ENCODE results near the gene GNA12.
"Not testable (repeated sequence)": the region's sequence is repeated elsewhere in the genome, so short reads cannot be mapped to it uniquely, and the experiment has no call there.

The GNA12 gene

DNA sequence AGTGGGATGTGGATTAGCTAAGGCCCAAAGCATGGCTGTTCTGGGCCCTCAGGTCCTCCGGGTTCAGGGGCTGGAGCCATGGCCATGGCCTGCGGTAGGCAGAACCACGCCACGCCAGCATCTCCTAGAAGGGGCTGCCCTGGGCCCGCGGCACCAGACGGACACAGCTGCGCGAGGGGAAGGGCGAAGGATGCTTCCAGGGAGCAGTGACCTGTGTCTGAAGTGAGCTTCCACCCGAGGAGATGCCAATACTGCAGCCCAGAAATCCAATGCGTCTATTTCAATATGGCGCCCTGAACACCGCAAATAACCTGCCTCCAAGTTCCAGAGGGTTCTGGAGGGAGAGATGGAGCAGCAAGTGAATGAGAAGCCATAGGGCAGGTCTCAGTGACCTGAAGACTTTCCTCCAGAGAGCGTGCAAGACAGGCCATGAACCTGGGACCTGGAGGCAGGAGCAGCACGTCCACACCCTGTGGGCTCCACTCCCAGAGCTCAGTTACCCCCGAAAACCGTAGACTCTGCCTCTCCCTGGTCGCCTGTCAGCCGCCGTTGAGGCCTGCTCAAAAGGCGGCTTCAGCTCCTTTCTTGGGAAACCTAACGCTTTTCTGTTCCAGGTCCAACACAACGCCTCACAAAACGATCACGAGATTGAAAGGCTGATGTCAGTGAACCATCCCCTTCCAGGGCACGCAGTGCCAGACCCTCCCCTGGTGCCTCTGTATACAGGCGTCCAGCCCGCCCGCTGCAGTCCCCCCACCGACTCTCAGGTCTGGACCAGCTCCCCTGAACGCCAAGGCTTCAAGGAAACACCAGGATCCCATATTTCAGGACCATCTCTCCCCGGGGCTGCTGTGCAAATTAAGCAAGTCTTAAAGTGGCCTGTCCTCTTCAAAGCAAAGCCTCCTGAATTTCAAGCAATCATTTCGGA is 118.7 kb downstream of the GNA12 start:
- no peak for DNase-seq

DNA sequence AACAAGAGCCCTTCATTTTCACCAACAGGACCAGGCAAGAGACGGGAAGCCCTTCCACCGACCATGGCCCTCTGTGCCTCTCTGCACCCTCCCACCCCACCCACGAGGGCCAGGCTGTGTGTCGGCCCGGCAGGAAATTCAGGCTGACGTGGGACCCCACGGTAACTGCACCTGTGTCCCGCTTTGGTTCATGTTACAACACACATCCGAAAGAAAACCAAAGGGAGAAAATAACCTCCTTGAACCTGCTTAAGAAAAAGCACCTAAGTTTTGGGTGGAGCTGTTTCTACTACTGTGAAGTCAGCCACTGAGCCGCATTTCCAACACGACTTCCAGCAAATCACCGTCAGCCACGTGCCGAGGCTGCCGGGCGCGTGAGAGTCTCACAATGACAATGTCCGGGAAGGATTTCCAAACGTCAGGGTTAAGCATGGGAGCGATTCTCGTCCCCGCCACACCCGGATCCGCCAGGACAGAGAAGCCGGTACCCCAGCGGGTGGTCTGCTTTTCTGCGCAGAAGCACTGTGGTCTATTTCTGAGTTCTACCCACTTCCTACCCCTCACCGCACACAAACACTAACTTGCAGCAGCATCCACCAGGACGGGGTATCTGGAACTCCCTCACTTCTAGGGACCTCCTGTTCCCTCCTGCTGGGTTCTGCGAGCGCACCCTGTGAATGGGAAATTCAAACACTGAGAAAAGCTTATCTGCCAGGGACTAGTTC is 119.5 kb downstream of the GNA12 start:
- DNase-seq: no peak

DNA sequence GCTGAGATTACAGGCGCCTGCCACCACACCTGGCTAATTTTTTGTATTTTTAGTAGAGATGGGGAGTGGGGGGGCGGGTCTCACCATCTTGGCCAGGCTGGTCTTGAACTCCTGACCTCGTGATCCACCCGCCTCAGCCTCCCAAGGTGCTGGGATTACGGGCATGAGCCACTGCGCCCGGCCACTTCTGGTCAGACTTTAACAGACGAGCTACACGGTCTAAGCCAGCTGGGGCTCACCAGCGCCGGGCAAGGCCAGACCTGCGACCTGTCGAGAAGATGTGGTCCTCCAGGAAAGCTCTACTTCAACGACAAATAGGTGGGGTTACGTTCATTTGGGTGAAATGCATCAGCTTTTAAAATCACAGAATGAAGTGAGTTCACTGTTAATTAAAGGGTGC is 120.1 kb downstream of the GNA12 start:
- not testable (repeated sequence) for DNase-seq

GRCh38 chr7:2723138-2723850 is 120.8 kb downstream of the GNA12 start:
- DNase-seq: no peak

DNA sequence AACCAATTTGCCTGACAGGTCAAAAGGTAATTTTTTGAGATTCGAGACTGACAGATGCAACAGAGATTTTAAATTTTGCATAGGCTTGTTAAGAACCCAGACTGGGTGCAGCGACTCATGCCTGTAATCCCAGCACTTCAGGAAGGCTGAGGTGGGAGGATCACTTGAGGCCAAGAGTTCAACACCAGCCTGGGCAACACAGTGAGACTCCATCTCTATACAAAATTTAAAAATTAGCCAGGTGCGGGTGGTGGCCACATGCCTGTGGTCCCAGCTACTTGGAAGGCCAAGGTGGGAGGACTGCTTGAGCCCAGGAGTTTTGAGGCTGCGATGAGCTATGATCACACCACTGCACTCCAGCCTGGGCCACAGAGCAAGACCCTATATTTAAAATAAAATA is 121.5 kb downstream of the GNA12 start:
- DNase-seq: no peak

DNA sequence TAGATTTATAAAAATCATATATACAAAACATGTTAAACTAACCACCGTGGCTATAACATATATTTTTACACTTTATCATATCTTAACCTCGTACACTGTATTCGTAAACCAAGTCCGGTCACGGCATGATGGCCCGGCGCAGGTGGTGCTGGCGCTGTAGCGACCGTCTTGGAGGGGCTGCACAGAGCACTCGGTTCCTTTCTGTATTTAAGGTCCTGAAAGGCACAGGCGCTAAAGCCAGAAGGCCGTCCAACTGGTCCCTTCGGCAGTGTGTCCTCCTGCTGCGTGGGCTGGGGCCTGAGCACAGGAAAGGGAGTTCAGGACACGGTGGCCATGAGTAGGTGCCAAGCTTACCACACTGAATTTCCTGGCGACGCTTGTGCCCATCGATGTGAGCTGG is 122.3 kb downstream of the GNA12 start:
- no peak for DNase-seq

GRCh38 chr7:2720024-2720423 is 124.1 kb downstream of the GNA12 start:
- DNase-seq: no peak

- peak in 1 of 2 donors; percentile 30 for DNase-seq
Measured at GRCh38 chr7:2719007-2719406, 125.1 kb downstream of the GNA12 start.

- DNase-seq: no peak
Measured at GRCh38 chr7:2718296-2718965, 125.7 kb downstream of the GNA12 start.

GRCh38 chr7:2717293-2718261 is 126.5 kb downstream of the GNA12 start:
- DNase-seq: no peak

DNA sequence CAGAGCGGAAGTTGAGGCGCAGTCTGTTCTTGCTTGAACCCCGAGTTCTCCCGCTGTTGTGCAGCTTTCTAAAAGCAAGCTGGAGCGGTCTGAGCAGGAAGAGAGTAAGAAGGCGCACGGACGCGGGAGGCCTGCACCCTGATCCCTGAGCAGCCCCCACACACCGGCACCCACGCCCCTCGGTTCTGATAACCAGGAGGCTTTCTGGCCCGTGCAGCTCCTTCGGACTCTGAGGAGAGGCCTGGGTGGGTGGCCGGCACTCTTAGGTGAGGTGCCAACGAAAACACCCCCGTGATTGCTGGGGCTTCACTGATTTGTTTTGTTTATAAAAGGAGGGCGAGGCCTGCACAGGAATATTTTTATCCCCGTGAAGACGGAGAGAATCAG is 127.2 kb downstream of the GNA12 start:
- DNase-seq: no peak

GRCh38 chr7:2716488-2716887 is 127.6 kb downstream of the GNA12 start:
- DNase-seq: no peak

DNA sequence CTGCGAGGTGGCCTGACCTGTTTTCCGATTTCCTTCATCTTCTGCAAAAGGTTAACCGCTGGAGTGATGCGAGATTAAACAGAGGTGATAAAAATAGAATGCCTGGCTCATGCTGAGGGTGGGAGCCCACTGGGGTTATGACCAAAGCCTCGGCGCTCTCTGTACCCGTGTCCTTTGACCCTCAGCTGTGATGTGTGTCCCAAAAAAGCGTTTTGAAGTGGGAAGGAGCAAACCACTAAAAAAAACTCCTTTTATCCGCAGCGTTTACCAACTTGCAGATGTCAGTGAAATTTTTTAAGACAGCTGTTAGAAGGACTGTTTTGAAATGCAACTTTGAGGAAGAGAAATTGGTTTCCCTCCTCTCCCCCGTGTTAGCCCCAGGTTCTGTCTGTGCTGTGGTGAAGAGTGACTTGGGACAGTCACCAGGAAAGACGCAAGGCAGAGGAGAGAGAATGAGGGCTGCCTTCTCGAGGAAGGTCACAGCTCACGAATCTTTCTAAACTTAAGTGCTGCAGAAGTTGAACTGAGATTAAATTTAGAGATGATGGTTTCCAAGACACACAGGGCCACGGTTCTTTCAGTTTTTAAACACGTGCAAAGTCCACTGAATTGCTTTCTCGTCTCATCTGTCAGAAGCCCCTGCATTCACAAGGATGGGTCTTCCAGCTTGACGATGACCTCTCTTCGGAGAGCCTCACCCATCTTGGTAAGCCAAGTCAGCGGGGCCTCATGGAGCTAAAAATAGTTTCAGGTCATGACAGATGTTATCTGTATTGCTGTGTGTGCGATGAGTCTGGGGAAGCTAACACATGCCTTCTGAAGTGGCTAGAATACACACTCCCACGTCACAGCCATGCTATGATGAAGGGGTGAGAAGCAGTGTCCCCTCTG is 128.5 kb downstream of the GNA12 start:
- no peak for DNase-seq

DNA sequence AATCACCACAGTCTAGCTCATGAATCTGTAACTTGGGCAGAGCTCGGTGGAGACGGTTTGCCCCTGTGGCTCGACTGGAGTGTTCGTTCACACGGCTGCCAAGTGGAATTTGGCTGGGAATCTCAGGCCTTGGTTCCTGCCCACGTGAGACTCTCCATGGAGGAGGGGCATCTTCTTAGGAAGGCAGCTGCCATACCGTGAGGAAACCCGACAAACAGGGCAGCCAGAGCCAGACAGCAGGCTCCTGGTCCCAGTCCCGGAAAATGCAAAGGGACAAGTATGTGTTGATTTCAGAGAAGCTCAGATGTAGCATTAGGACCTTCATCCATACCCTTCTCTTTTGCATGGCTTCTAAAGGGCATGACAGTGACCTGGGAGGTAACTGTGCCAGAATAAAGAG is 129.5 kb downstream of the GNA12 start:
- no peak for DNase-seq

- DNase-seq: no peak
Measured at GRCh38 chr7:2713978-2714377, 130.1 kb downstream of the GNA12 start.

- DNase-seq: no peak
Measured at GRCh38 chr7:2713370-2713769, 130.7 kb downstream of the GNA12 start.

- DNase-seq: no peak
Measured at GRCh38 chr7:2711895-2712675, 132.0 kb downstream of the GNA12 start.

DNA sequence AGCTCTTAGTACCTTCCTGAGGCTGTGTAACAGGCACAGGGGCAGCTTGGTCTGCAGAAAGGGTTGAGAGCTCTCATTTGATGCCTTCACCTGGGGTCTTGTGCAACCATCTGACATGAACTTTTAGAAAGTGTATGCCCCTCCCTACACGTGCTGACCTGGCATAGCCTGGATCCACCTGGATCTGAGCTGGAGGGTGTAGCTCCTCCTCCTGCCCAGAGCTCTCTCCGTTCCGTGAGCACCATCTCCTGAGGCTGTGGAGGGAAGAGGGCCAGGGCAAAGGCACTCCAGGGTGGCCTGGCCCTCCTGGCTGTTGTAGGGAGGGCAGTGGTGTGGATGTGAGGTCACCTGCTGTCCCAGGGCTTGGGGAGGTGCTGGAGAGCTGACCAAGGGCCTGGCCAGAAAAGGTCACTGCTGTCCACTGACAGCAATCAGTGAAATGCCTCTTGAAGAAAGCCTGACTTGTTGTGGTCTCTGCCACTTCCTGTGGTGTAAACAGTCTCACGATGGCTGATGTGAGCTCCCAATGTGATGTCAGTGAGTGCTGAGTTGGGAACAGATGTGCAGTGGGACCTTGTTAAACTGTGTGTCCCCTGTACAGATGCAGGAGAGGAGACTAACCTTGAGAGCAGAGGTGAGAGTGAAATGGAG is 133.1 kb downstream of the GNA12 start:
- no peak for DNase-seq

GRCh38 chr7:2710286-2710655 is 133.8 kb downstream of the GNA12 start:
- DNase-seq: no peak

All from hippocampal formation (tissue), 2 donors.